OCI-LY7 (cell line): ENCODE results near the gene AGBL4. TPM values are rescaled to one million over a fixed set of nuclear protein-coding genes. Genes with fewer than 3 reads are reported as not detected.

Source experiments
- BruUV-seq: library from RNA; stranded (reverse); fragments of 400-500 nt; replicated peaks from 2 replicates; lab custom pipeline; 2021; lab: Mats Ljungman, UMichigan
- CTCF ChIA-PET: fragments of 300-600 bp; sonication (Branson Sonifier 250); formaldehyde crosslinking; loops from one replicate; lab custom pipeline; 2022; ENCODE audit warnings: antibody characterized with exemption; ENCODE audit not compliant: unreplicated experiment; lab: Charles Lee
- POLR2A ChIA-PET: fragments of 300-600 bp; sonication (Branson Sonifier 250); formaldehyde crosslinking; loops from one replicate; lab custom pipeline; 2022; ENCODE audit warnings: antibody characterized with exemption; lab: Charles Lee
- DNase-seq: peaks from one replicate; pipeline ENCODE4 v3.0.0-alpha.2; 2015; ENCODE audit warnings: low spot score
- H2AFZ ChIP-seq: fragments of 200-600 bp; sonication (generic), shearing (Covaris generic); 2 replicates; pipeline ENCODE4 v1.6.1; 2014; ENCODE audit warnings: mild to moderate bottlenecking, antibody characterized with exemption, low read length, moderate library complexity
- H3K27ac ChIP-seq: fragments of 200-600 bp; sonication (generic); 2 replicates; pipeline ENCODE4 v1.5.1; 2014; ENCODE audit warnings: mixed run types, low read depth, mild to moderate bottlenecking, moderate library complexity, low read length, inconsistent platforms; ENCODE audit not compliant: poor library complexity, severe bottlenecking
- H3K36me3 ChIP-seq: fragments of 200-600 bp; sonication (generic); 2 replicates; pipeline ENCODE4 v1.6.1; 2014; ENCODE audit warnings: mild to moderate bottlenecking, antibody characterized with exemption, low read length, moderate library complexity, mixed read lengths; ENCODE audit not compliant: insufficient read depth
- H3K4me1 ChIP-seq: fragments of 200-600 bp; sonication (generic); 2 replicates; pipeline ENCODE4 v1.5.1; 2014; ENCODE audit warnings: mild to moderate bottlenecking, low read length; ENCODE audit not compliant: insufficient read depth, poor library complexity, severe bottlenecking
- H3K4me2 ChIP-seq: fragments of 200-600 bp; sonication (generic); 2 replicates; pipeline ENCODE4 v1.6.1; 2014; ENCODE audit warnings: mild to moderate bottlenecking, low read length
- H3K4me3 ChIP-seq: fragments of 200-600 bp; sonication (generic); 2 replicates; pipeline ENCODE4 v1.5.1; 2014; ENCODE audit warnings: mild to moderate bottlenecking, low read depth, low read length; ENCODE audit not compliant: poor library complexity, severe bottlenecking
- H3K79me2 ChIP-seq: fragments of 200-600 bp; sonication (generic); 2 replicates; pipeline ENCODE4 v1.6.1; 2016; ENCODE audit warnings: low read depth, mild to moderate bottlenecking, low read length, moderate library complexity, mixed read lengths; ENCODE audit not compliant: insufficient read depth
- H3K9me2 ChIP-seq: fragments of 200-600 bp; sonication (generic); 2 replicates; pipeline ENCODE4 v1.6.1; 2016; ENCODE audit warnings: mild to moderate bottlenecking, low read length, mixed read lengths; ENCODE audit not compliant: insufficient read depth
- H3K9me3 ChIP-seq: fragments of 200-600 bp; sonication (generic); 2 replicates; pipeline ENCODE4 v1.6.1; 2014; ENCODE audit warnings: mild to moderate bottlenecking, mixed run types, low read length, mixed read lengths
- H4K20me1 ChIP-seq: fragments of 200-600 bp; sonication (generic); 2 replicates; pipeline ENCODE4 v1.6.1; 2014; ENCODE audit warnings: mild to moderate bottlenecking, antibody characterized with exemption, low read length, moderate library complexity, mixed read lengths; ENCODE audit not compliant: insufficient read depth
- CTCF ChIP-seq: fragments of 200-600 bp; sonication (generic); conservative IDR thresholded peaks from 2 replicates; pipeline ENCODE4 v1.5.1; 2014; ENCODE audit warnings: mild to moderate bottlenecking, antibody characterized with exemption, low read length, moderate library complexity, mixed read lengths
- EZH2phosphoT487 ChIP-seq: fragments of 200-600 bp; sonication (generic); IDR thresholded peaks from 2 replicates; pipeline ENCODE4 v1.6.1; 2018; ENCODE audit warnings: low read depth, borderline replicate concordance, mild to moderate bottlenecking, mixed run types, antibody characterized with exemption, low read length, moderate library complexity, mixed read lengths
- intact Hi-C: fragments of 100-400 bp; cut with micrococcal nuclease; formaldehyde crosslinking; loops from one replicate; pipeline ENCODE4 v1.10.0; 2022; ENCODE audit not compliant: unreplicated experiment
- total RNA-seq, 2 experiments: library from RNA; depleted of rRNA in 1 of 2; stranded (reverse); fragments of >200 nt in 1 of 2; shearing (Covaris generic) in 1 of 2; gene quantifications; 2 replicates each; pipeline ENCODE4 v1.2.3, GENCODE V29; 2014 to 2022

Gene AGBL4
- total RNA-seq, 2 experiments from 2014 or later, result not detected

DNA sequence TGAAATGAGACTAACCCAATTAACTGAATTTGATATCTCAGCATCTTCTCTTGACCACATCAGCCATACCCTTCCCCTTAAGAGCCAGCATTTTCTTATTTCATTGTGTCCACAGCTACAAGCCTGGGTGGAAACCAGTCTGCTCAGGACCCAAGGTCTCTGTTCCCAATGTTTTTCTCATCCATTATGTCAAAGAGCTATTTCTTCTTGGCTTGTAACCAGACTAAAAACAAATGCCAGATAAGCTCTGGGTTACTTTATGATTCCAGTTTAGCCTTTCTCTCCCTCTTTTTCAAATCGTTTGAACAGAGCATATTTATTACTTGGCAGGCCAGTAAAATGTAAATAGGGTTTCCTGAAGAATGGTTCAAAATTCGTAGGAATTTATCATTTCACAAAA is 1442.5 kb downstream of the AGBL4 start:
- intact Hi-C loops, result no loop called here
- DNase-seq, result no peak
- no peaks in the 10 kb centered on the region for H3K79me2 ChIP-seq
- no peaks in the 10 kb centered on the region for H3K36me3 ChIP-seq
- H3K27ac ChIP-seq, result no peak overlapping the region
- H2AFZ ChIP-seq, result no peak overlapping the region
- no peak overlapping the region for H3K4me2 ChIP-seq
- POLR2A ChIA-PET, result no interaction called here
- no peaks in the 10 kb centered on the region for H3K9me3 ChIP-seq
- BruUV-seq, result no TSS peak
- TF ChIP-seq EZH2phosphoT487, result no peak
- TF ChIP-seq CTCF, result no peak
- no peaks in the 10 kb centered on the region for H4K20me1 ChIP-seq
- H3K4me1 ChIP-seq, result no peaks in the 10 kb centered on the region
- CTCF ChIA-PET, result no interaction called here
- no peaks in the 10 kb centered on the region for H3K9me2 ChIP-seq
- H3K4me3 ChIP-seq, result no peak overlapping the region

DNA sequence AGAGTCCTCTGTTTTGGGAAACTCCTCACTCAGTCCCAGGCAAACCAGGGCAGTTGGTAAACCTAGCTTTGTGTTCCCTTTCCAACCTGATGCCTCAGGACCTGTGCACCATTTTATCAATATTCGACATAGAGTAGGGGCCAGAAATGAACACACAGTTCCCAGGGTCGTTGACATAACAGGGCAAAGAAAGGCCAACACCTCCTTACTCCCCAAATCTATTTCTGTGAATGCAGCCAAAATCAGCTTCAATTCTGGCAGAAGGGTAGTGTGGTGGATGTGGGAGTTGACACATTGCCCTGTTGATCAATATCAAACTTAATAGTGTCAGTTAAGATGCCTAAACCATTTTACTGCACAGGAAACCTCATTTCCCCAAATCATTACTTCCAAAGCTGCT is 1447.2 kb downstream of the AGBL4 start:
- no peak for DNase-seq
- no peaks in the 10 kb centered on the region for H3K79me2 ChIP-seq
- CTCF ChIA-PET, result no interaction called here
- no peaks in the 10 kb centered on the region for H3K9me3 ChIP-seq
- no peaks in the 10 kb centered on the region for H3K36me3 ChIP-seq
- no peaks in the 10 kb centered on the region for H3K4me1 ChIP-seq
- POLR2A ChIA-PET, result no interaction called here
- no peaks in the 10 kb centered on the region for H3K9me2 ChIP-seq
- no peak overlapping the region for H3K27ac ChIP-seq
- BruUV-seq, result no TSS peak
- H2AFZ ChIP-seq, result no peak overlapping the region
- H4K20me1 ChIP-seq, result no peaks in the 10 kb centered on the region
- no peak overlapping the region for H3K4me2 ChIP-seq
- intact Hi-C loops, result no loop called here
- no peak overlapping the region for H3K4me3 ChIP-seq
- TF ChIP-seq CTCF, result no peak
- TF ChIP-seq EZH2phosphoT487, result no peak

- H3K4me2 ChIP-seq, result no peak overlapping the region
- H3K79me2 ChIP-seq, result no peaks in the 10 kb centered on the region
- no peaks in the 10 kb centered on the region for H3K9me2 ChIP-seq
- no peak overlapping the region for H3K27ac ChIP-seq
- H4K20me1 ChIP-seq, result no peaks in the 10 kb centered on the region
- H3K36me3 ChIP-seq, result no peaks in the 10 kb centered on the region
- H3K4me3 ChIP-seq, result no peak overlapping the region
- DNase-seq, result peak; percentile 37
- no TSS peak for BruUV-seq
- CTCF ChIA-PET, result no interaction called here
- H3K4me1 ChIP-seq, result no peaks in the 10 kb centered on the region
- intact Hi-C loops, result no loop called here
- no peaks in the 10 kb centered on the region for H3K9me3 ChIP-seq
- POLR2A ChIA-PET, result no interaction called here
- H2AFZ ChIP-seq, result no peak overlapping the region
- TF ChIP-seq CTCF, result peak; percentile 68
- TF ChIP-seq EZH2phosphoT487, result no peak
Measured at GRCh38 chr1:48572646-48573258, 1451.0 kb downstream of the AGBL4 start.
